GM19463 (cell line): Measurements from ENCODE around the gene FARP1.

ENCODE experiments used
- ATAC-seq: cut with Tn5 transposase; IDR thresholded peaks from one replicate; pipeline ENCODE4 v1.9.1; 2021; ENCODE audit warnings: mild to moderate bottlenecking, moderate library complexity; ENCODE audit not compliant: unreplicated experiment

Gene FARP1, protein sequence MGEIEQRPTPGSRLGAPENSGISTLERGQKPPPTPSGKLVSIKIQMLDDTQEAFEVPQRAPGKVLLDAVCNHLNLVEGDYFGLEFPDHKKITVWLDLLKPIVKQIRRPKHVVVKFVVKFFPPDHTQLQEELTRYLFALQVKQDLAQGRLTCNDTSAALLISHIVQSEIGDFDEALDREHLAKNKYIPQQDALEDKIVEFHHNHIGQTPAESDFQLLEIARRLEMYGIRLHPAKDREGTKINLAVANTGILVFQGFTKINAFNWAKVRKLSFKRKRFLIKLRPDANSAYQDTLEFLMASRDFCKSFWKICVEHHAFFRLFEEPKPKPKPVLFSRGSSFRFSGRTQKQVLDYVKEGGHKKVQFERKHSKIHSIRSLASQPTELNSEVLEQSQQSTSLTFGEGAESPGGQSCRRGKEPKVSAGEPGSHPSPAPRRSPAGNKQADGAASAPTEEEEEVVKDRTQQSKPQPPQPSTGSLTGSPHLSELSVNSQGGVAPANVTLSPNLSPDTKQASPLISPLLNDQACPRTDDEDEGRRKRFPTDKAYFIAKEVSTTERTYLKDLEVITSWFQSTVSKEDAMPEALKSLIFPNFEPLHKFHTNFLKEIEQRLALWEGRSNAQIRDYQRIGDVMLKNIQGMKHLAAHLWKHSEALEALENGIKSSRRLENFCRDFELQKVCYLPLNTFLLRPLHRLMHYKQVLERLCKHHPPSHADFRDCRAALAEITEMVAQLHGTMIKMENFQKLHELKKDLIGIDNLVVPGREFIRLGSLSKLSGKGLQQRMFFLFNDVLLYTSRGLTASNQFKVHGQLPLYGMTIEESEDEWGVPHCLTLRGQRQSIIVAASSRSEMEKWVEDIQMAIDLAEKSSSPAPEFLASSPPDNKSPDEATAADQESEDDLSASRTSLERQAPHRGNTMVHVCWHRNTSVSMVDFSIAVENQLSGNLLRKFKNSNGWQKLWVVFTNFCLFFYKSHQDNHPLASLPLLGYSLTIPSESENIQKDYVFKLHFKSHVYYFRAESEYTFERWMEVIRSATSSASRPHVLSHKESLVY

DNA sequence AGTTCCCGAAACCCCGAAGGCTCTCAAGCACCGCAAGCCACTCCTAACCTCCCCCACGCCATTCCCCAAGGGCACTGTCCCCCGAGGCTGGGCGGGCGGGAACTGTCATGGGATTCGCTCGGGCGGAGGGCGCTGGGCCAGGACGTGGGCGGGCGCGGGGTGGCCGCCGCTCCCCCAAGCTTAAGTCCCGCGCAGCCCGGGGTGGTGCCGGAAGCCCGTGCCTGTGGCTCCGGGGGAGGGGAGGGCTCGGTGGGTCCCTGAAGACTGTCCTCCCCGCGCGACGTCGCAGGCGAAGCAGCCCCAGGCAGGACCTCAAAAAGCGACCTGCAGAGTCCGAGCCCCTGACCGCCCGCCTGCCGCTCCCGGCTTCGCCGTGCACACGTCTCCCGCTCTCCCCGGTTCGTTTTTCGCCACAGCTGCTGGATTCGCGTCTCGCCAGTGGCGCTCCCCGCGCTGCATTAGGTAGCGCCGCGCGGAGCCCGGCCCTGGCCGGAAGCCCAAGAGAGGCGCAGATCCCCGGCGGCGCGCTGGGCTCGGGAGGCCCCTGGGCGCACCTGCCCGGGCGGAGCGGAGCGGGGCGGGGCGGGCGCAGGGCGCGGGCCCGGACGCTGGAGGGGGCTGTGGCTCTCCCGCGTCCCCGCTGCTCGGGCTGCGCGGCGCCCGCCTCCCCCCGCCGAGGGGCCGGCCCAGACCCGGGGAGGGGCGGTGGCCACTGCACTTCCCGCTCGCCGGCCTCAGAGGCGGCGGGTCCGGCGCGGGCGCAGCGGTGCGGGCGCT is at the start of gene FARP1:
Gene FARP1 (plus strand): TSS at position 715 of the 777 bp plus-strand sequence. CDS start 70,149 bp downstream, outside the sequence.
- peak; percentile 77 for ATAC-seq

DNA sequence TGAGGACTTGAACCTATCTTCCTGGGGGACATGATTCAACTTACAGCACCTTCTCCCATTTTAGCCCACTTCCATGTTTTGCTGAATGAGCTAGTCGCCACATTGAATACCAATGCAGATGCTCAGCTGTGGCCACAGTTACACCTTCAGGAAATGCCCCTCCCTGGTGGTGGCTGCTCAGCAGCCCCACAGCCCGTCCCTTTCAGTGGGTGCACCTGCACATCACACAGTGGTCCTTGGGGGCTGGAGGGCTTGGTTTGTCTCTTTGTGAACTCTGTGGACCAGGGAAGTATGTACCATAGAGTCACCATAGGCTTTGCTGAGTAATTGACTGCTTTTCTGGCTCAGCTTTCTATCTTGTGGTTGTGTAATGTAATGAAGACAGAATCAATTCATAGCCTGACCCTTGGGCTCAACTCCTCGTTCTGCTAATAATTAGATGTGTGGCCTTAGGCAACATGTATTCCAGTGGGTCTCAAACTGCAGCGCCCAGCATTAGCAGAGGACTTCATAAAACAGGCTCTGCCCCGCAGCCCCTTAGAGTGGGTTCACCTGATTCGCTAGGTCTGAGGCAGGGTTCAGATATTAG is 48.1 kb upstream of the FARP1 start:
- no peak for ATAC-seq

DNA sequence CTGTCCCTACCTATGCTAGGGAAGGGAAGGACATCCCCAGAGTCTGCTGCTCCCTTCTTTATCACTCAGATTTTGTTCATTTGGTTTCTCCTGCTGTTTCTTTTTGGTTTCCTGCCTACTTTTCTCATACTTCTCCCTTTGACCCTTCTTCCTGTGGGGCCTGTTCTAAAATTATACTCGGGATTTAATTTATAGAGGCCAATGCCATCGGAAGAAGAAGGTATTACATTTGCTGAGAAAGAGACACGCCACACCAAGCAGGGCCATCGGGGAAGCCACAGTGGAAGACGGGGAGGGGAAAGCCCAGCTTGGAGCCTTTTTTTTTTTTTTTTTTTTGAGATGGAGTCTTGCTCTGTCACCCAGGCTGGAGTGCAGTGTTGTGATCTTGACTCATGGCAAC is 46.8 kb upstream of the FARP1 start:
- ATAC-seq, result no peak

DNA sequence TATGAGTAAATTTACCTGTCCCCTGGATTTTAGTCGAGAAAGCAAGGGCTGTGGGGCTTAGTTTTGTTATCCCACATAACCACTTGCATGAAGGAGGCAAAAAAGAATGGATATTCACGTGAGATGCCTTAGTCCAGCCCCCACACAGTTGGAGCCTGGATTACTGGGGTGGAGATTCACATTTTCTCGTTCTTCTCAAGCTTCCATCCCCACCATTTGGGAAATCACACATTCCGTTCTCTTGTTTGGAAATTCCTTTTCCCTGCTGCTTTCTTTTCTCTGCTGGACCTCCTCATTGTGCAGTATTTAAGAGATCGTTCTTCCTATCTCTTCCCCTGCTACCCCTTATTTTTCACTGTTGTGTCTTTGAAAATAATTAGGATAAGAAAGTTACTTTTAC is 45.1 kb upstream of the FARP1 start:
- ATAC-seq, result no peak

DNA sequence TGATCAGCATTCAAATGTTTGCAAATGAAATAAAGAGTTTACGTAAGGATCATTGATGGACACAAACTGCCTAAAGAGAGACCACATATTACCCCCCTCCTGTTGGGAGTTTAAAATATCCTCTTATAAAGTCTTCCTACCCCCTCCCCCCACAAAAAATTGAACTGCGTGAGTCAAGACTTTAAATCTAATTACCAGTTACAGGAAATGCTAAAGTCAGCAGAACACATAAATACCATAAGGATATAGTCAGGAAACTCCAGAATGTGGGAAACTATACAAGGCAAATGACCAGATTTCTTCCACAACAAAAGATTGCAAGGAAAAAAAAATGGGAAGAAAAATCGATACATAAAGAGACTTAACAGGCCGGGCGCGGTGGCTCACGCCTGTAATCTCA is 44.4 kb upstream of the FARP1 start:
- no peak for ATAC-seq

DNA sequence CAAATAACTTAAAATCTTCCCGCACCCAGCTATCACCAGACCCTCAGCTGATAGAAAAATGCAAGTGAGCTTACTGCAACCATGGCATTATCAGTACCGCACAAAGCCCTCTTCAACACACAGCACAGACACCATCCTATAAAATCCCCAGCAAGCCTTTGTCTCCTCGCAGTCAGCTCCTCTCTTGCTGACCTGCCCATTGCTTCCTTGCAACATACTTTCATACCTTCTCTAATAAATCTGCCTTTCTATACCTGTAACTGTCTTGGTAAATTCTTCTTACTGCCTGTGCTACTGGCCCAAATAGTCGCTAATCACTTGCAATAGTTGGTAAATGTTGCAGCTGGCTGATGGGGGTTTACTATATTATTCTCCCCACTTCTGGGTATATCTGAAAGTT is 43.3 kb upstream of the FARP1 start:
- ATAC-seq, result no peak

DNA sequence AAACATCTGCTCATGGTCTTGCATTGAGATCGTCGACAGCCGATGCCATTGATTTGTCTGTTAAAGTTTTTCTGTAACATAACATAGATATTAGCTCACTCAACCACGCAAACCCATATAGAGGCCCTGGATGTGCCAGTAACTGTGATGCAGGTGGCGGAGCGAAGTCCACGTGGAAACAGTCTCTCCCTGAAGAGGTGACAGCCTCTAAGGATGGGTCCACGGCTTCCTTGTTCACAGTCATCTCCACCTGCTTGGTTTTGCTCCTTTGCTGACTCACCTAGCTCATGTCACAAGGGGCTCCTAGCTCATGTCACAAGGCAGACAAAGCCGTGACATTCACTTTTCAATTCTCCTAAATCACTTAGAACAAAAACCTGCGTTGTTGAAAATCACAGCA is 42.4 kb upstream of the FARP1 start:
- ATAC-seq, result no peak

DNA sequence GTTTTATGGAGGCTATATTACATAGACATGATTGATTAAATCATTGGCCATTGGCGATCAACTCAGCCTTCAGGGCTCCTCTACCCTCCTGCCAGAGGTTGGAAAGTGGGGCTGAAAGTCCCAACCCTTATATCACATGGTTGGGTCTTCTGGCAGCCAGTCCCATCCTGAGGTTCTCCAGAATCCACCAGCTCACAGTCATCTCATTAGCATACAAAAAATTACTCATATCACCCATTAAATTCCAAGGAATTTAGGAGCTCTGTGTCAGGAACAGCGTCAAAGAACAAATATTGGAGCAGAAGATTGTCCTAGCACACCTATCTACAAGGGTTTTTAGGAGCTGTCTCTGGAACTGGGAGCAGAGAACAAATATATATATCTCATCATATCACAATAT is 39.4 kb upstream of the FARP1 start:
- ATAC-seq, result no peak

DNA sequence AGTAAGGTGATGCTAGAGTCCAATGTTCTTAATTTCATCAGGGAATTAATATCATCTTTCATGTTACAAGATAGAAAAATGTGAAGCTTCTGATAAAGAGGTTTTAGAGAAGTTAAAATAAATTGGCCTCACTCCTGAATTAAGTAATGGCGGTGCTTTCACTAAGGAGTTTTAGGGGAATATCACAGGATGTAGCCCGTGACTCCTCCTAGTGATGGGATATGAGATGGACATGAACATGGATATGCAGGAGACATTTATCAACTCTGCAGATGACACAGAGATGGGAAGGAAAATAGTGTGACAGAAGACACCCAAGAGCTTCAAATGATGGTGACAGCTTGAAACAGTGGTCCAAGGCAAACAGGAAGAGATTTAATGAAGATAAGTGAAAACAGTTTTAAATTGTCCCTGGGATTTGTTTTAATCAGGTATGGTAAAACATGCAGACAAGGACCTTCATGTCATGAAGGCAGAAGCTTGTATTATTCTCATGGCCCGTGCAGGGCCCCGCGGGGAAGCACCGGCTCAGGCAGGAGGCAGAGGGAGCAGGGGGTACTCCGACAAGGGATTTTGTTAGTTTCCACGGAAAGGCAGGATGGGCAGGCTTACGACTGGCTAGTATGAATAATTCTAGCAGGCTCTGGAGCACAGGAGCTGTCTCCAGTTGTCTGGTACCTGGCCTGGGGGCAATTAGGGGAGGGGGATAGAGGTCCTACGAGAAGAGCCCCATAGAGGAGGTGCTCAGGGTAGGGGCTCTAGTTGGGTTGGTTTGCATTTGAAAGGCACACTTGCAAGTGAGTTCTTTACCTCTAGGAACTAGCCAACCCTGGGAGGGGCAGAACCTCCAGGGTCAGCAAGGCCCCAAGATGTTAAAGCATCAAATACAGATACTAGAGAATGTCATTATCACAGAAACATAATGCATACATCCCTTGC is 38.7 kb upstream of the FARP1 start:
- ATAC-seq, result no peak

DNA sequence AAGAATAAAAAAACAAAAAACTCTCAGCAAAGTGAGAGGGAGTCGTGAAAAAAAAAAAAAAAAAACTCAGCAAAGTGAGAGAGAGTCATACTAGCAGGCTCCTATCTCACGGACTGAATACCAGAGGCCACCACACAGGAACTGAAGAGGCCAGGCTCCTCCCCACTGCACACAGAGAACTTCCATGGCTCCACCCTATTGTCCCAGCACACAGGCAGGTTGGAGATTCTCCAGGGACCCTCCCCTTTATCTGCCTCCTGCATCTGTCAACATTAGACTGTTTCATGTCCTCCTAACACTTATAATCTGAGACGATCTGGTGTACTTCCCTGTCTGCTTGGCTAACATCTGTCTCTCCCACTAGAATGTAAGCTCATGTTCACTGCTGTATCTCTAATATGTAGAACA is 37.0 kb upstream of the FARP1 start:
- ATAC-seq, result no peak

DNA sequence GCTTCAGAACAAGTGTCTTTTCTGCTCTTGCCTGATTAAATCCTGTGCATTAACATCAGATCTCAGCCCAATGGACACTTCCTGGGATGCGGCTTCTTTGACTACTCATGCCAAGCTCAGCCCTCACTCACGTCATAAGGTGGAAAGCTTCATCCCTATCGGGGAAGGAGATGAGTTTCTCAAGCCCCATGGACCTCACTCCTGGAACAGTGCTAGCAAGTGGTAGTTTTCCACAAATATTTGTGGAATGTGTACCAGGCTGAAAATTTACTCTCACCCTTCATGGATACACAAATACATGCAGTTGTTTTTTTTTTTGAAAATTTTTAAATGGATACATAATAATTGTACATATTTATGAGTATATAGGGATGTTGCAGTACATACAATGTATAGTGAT is 34.6 kb upstream of the FARP1 start:
- no peak for ATAC-seq

DNA sequence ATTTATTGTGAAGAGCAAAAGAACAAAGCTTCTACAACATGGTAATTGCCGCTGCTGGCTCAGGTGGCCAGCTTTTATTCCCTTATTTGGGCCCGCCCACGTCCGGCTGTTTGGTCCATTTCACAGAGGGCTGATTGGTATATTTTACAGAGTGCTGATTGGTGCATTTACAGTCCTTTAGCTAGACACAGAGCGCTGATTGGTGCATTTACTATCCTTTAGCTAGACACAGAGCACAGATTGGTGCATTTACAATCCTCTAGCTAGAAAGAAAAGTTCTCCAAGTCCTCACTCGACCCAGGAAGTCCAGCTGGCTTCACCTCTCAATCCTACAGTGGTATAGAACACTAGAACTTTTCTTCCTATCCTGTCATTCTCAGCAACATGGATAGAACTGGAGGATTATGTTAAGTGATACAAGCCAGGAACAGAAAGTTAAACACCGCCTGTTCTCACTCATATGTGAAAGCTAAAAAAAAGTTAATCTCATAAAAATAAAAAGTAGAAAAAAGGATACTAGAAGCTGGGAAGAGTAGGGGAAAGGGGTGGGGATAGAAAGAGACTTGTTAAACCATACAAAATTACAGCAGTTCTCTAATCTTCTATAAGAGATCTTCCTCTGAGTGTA is 33.6 kb upstream of the FARP1 start:
- ATAC-seq, result no peak

DNA sequence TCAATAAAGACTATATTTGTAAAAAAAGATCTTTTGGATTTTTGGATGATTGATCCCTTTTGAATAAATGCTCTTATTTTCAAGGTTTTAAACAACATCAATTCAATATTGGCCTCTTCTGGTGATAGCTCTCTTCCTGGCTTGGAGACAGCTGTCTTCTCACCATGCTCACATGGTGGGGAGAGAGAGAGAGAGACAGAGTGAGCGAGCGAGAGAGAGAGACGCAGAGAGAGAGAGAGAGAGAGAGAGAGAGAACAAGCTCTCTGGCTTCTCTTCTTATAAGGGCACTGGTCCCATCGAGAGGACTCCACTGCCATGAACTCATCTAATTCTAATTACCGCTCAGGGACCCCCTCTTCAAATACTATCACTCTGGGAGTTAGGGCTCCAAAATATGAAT is 32.1 kb upstream of the FARP1 start:
- ATAC-seq, result no peak

DNA sequence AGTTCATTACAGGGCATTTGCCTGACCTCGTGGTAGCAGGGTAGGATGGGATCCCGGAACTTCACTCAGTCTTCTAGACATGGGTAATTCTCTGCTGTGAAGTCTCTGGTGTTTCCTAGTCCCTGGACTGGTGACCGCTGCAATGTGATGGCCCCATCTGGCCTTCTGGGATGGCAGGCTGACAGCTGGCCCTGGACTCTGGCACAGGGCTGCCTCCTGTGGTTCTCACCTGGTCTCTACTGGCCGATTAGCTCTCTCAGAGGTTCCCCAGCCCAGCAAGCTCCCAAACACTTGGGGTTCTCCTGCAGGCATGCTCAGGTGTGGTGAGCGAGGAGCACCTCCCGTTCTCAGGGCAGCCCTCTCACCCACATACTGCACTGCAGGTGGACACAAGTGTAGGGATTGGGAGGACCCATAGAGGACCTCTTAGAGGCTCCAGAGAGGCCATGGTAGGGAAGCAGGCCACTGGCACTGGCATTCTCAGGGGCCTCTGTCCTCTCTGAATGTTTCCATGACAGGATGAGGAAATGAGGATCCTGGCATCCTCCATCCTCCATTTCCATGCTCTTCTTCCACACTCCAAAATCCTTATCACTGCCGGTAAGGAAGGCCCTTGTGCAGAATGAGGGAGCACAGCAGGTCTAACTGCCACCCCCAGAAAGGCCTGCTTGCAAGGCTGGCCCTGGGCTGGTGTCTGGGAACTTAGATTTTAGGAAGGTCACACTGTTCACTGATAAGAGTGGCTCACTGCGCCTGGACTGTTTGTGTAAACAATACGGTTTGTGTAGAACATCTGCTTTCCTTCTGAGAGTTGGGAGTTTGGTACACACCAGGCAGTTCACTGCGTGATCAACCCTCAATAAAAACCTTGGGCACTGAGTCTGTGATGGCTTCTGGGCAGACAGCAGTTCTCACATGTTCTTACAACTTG is 31.5 kb upstream of the FARP1 start:
- no peak for ATAC-seq

DNA sequence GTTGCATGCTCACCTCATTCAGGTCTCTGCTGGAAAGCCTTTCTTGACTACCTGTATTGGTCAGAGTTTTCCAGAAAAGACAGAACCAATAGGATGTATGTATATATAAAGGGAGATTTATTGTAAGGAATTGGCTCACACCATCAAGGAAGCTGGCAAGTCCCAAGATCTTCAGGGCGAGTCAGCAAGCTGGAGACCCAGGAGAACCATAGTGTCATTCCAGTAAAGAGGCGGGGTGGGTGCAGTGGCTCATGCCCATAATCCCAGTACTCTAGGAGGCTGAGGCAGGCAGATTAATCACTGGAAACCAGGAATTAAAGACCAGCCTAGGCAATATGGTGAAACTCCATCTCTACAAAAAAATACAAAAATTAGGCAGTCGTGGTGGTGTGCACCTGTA is 30.4 kb upstream of the FARP1 start:
- no peak for ATAC-seq

DNA sequence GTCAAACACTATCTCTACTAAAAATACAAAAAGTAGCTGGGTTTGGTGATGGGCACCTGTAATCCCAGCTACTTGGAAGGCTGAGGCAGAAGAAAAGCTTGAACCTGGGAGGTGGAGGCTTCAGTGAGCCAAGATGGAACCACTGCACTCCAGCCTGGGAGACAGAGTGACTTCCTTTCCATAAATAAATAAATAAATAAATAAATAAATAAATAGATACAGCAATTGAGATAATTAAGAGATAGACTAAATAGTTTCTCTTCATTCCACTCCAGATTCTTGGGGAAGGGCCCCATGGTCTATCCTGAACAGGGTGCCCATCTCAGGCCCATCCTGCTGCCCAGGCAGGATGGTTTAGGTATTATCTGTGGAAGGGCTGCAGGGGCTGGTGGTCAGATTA is 24.0 kb upstream of the FARP1 start:
- no peak for ATAC-seq

DNA sequence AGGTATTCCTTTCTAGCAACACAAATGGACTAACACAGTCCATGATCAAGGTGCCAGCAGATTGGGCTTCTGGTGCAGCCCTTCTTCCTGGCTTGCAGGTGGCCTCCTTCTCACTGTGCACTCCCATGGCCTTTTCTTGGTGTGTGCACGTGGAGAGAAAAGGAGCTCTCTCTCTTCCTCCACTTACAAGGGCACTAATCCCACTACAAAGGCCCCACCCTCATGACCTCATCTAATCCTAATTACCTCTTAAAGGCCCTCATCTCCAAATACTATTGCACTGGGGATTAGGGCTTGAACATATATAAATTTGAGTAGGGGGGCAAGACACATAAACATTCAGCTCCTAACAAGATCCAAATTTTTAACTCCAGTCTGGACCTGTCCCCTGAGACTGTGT is 19.7 kb upstream of the FARP1 start:
- ATAC-seq, result no peak
